Gastrocnemius medialis (tissue), 4 donors: ENCODE data around the gene OTUD7B.

Source experiments
- CTCF ChIP-seq, 5 experiments: fragments of 450-650 bp in 3 of 5; fragments of 200-600 bp in 2 of 5; sonication (generic) in 2 of 5; IDR thresholded peaks in 4 of 5; conservative IDR thresholded peaks in 1 of 5; 1 replicate in 4 of 5; 2 replicates in 1 of 5; pipeline ENCODE4 v1.5.1; 2016 to 2019; ENCODE audit warnings: antibody characterized with exemption in 5 of 5, mild to moderate bottlenecking in 3 of 5, moderate library complexity in 3 of 5
- POLR2A ChIP-seq, 2 donors: fragments of 450-650 bp; IDR thresholded peaks; one replicate each; pipeline ENCODE4 v1.6.1; 2017; ENCODE audit warnings: antibody characterized with exemption in 2 of 2, mild to moderate bottlenecking in 2 of 2, moderate library complexity in 2 of 2

DNA sequence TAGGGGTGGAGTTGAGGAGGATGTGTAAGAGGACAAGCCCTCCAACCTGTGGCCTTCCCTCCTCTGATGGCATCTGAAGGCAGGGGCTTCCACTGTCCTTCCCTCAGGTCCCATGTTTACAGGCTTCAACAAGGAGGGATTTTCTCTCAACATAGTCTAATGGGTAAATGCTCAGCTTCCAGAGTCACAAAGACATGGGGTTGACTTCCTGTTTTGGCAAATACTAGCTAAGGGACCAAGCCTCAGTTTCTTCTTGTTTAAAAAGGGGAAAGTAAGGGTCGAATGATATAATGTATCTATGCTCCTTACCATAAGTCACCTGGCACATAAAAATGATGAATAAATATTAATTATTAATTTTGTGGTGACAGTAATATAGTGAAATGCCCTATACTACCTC, 96.0 kb downstream of the OTUD7B start:
- TF ChIP-seq CTCF (IDR thresholded peaks at IDR 0.05 in 4 of 5, conservative IDR thresholded peaks at IDR 0.05 in 1 of 5) (no peak), POLR2A (IDR thresholded peaks at IDR 0.05) (no peak)
